Coronary artery (tissue), 2 donors: ENCODE data around the gene KAT2A.

ENCODE experiments used
- DNase-seq: peaks from one replicate; pipeline ENCODE4 v3.0.0-alpha.2; 2017; ENCODE audit warnings: low spot score
- H3K27ac ChIP-seq, 2 donors: fragments of 200-600 bp; sonication (generic); one replicate each; pipeline ENCODE4 v1.5.1; 2016 to 2019
- H3K4me3 ChIP-seq: fragments of 200-600 bp; sonication (generic); 2 replicates; pipeline ENCODE4 v1.5.1; 2016; ENCODE audit warnings: mild to moderate bottlenecking, moderate library complexity
- TF ChIP-seq, protein P1 (sequence below): fragments of 200-600 bp; sonication (generic); IDR thresholded peaks from one replicate; pipeline ENCODE4 v1.5.1; 2019; ENCODE audit warnings: antibody characterized with exemption

KAT2A gene

DNA sequence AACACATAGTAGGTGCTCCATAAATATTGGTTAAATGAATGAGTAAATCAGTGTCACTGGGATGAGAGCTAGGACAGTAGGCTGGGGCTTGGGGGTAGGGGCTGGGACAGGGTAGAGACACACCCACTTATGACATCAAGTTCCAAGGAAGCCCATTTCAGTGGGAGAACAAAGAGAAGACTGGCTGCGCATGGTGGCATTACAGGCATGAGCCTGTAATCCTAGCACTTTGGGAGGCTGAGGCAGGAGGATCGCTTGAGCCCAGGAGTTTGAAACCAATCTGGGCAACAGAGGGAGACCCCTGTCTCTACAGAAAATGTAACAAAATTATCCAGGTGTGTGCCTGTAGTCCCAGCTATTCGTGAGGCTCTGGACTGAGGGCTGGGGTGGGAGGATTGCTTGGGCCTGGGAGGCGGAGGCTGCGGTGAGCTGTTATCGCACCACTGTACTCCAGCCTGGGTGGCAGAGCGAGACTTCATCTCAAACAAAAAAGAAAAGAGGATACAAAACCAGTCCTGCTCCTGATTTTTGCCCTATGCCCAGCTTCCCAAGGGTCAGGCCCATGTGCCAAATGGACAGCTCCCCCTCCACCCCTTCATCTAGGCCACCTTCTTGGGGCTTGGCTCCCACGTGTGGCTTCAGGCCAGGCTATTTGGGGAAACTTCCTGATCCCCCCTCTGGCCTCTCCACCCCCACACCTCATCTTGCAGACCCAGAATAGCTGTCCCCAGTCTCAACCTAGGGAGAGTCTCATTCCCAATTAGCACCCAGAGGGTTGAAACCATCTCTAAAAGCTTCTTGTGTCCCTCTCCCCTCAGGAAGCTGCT, 30.0 kb downstream of the KAT2A start:
- no peak for DNase-seq
- no peak overlapping the region for H3K4me3 ChIP-seq
- TF ChIP-seq, protein P1, sequence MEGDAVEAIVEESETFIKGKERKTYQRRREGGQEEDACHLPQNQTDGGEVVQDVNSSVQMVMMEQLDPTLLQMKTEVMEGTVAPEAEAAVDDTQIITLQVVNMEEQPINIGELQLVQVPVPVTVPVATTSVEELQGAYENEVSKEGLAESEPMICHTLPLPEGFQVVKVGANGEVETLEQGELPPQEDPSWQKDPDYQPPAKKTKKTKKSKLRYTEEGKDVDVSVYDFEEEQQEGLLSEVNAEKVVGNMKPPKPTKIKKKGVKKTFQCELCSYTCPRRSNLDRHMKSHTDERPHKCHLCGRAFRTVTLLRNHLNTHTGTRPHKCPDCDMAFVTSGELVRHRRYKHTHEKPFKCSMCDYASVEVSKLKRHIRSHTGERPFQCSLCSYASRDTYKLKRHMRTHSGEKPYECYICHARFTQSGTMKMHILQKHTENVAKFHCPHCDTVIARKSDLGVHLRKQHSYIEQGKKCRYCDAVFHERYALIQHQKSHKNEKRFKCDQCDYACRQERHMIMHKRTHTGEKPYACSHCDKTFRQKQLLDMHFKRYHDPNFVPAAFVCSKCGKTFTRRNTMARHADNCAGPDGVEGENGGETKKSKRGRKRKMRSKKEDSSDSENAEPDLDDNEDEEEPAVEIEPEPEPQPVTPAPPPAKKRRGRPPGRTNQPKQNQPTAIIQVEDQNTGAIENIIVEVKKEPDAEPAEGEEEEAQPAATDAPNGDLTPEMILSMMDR, result no peak
- no peak overlapping the region for H3K27ac ChIP-seq

DNA sequence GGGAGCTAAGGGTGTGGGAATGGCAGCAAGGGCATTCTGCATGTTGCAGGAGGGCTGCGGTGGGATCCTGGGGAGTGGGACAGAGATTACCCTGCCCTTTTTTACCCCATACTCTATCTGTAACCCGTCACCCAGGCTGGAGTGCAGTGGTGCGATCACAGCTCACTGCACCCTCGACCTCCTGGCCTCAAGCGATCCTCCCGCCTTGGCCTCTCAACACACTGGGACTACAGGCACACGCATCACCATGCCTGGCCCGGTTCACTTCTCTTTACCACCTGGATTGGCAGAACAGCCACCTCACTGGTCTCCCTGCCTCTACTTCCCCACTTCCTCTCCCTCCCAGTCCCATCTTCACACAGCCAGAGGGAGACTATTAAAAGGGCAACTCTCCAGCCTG, 32.4 kb downstream of the KAT2A start:
- Histone ChIP-seq H3K27ac (no peak overlapping the region), H3K4me3 (no peak overlapping the region)
- no peak for DNase-seq
- TF ChIP-seq, protein P1, result no peak

DNA sequence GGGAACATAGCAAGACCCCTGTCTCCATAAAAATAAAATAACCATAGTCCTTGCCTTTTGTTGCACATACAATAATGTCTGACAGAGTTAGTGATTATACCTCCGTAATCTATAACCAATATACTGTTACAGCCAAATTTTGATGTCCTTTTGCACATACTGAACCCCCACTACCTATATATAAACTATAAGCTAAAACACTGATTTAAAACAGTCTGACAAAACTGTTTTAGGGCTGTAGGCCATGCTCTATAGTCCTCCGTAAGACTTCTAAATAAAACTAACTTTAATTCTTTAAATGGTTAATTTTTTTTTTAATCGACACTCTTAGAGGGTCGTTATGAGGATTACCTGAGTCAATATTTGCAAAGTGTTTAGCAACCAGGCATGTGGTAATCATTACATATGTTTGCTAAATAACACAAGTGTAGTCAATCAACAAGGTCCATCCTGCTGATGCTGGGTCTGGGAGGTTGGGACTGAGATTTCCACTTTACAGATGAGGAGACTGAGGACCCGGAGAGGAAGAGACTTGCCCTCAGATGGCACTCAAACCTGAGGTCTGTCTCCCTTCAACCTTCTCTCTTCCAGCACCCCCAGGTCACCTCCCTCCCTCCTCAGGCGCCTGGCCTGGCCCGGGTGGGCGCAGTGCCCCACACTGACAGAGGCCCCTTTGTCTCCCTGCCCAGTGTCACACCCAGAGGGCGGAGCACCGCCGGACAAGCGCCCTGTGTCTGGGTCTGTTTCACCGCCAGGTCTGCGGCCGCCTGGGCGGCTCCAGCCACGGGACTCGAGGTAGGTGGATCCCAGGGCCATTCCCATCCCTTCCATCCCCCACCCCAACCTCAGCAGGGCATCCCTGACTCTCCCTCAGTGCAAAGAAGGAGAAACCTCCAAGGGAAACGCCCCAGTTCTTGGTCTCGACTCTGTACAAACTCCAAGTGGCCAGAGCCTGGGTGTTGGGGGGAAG, 33.1 kb downstream of the KAT2A start:
- DNase-seq, result no peak
- H3K4me3 ChIP-seq, result no peak overlapping the region
- no peak overlapping the region for H3K27ac ChIP-seq
- TF ChIP-seq, protein P1, result no peak

DNA sequence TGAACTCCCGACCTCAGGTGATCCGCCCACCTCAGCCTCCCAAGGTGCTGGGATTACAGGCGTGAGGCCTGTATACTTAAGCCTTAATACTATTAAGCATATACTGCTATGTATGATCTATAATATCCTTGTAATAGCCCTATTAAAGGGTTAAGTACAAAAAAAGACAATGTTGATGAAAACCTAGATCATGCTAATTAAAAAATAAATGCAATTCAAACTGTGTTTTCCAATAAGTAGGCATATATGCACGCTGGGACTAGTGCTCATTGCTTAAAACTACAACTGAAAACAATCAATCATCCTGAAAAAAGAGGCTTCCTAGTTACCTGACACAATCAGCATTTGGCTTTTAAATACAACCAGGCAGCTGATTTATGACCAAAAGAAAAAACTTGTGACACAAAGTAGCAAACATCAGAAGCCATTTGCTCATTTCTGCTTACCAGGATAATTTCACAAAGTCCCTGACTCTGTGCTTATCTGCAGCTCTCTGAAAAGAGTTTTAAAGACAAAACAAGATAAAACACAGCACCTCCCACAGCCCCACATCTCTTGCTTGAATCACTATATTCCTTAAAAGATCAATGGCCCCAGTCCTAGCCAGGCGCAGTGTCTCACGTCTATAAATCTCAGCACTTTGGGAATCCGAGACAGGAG, 34.0 kb downstream of the KAT2A start:
- TF ChIP-seq, protein P1, result no peak
- no peak overlapping the region for H3K27ac ChIP-seq
- no peak for DNase-seq
- H3K4me3 ChIP-seq, result no peak overlapping the region

DNA sequence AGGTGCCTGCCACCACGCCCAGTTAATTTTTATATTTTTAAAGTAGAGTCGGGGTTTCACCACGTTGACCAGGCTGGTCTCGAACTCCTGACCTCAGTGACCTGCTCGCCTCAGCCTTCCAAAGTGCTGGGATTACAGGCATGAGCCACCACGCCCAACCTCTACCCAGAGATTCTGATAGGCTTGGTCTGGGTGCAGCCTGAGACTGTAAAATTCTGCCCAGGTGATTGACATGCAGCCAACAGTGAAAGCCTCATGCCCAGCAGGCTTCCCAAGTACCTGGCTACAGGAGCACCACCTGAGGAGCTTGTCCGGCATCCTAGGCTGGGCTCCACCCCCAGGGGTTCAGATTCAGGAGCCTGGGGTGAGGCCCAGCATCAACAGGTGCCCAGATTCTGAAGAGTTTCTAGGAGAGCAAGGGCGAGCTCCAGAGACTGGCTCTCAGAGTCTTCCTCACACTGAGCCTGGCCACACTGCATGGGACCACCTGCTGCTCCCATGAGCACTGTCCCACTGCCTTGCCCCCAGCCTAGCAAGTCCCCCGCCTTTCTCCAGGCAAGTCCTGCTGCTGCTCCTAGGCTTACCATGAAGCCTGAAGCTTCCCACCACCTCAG, 39.5 kb downstream of the KAT2A start:
- TF ChIP-seq, protein P1, result no peak
- Histone ChIP-seq H3K4me3 (no peak overlapping the region), H3K27ac (no peak overlapping the region)
- DNase-seq, result no peak

DNA sequence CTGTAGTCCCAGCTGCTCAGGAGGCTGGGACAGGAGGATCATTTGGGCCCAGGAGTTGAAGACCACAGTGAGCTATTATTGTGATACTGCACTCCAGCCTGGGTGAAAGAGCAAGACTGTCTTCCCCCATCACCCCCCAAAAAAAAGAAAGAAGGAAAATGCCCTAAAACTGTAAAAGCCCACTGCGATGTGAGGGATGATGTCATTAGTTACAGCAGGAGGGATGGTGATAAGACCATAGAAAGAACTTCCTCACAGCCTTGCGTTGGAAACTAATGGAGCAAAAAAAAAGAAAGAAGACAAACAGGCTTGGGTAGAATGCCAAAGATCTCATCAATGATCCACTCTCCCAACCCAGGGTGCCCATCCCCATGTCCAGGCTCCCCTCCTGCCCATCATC, 41.6 kb downstream of the KAT2A start:
- TF ChIP-seq, protein P1, result no peak
- DNase-seq, result no peak
- H3K27ac ChIP-seq, result no peak overlapping the region
- no peak overlapping the region for H3K4me3 ChIP-seq
